ENCODE measurements around the gene VAMP2.

VAMP2 gene

GRCh38 chr17:8162233-8162996 is at the start of gene VAMP2:
Gene VAMP2 (minus strand): TSS chr17:8162948. CDS start chr17:8162879, 69 bp downstream.
- Mint-ChIP-seq H3K4me1 (ENCODE audit: low read depth) (peaks cover 61% of the 10 kb centered on the region), H3K27ac (peak within 1 kb of the TSS; percentile 97), H3K9me3 (no peaks in the 10 kb centered on the region), H3K4me3 (peak within 1 kb of the TSS; percentile 89), H3K27me3 (no peaks in the 10 kb centered on the region), H3K36me3 (ENCODE audit: low read depth) (peaks cover 30% of the 10 kb centered on the region)

DNA sequence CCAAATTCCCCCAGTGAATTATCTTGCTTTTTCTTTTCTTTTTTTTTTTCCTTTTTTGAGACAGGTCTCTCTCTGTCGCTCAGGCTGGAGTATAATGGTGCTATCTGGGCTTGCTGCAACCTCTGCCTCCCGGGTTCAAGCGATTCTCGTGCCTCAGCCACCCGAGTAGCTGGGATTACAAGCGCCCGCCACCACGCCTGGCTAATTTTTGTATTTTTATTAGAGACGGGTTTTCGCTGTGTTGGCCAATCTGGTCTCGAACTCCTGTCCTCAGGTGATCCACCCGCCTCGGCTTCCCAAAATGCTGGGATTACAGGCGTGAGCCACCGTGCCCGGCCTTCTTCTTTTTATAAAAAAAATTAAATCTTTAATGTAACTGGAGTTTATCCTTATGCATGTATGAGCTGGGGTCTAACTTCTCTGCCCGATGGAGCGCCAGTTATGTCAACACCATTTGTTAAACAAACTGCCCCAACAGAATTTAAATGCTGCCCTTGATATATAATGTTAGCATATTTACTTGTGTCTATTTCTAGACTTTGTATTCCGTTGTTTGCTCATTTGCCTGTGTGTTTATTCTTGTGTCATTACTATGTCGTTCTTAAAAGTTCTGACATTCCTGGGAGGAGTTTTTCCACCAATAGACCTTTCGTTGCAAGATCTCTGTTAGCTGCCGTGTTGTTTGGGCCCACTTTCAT is 48.2 kb upstream of the VAMP2 start:
- Mint-ChIP-seq H3K27ac (peak overlapping the region; percentile 85), H3K9me3 (no peaks in the 10 kb centered on the region), H3K27me3 (no peaks in the 10 kb centered on the region), H3K4me1 (ENCODE audit: low read depth) (peaks cover 28% of the 10 kb centered on the region), H3K36me3 (ENCODE audit: low read depth) (peaks cover 28% of the 10 kb centered on the region), H3K4me3 (peak overlapping the region; percentile 94)

DNA sequence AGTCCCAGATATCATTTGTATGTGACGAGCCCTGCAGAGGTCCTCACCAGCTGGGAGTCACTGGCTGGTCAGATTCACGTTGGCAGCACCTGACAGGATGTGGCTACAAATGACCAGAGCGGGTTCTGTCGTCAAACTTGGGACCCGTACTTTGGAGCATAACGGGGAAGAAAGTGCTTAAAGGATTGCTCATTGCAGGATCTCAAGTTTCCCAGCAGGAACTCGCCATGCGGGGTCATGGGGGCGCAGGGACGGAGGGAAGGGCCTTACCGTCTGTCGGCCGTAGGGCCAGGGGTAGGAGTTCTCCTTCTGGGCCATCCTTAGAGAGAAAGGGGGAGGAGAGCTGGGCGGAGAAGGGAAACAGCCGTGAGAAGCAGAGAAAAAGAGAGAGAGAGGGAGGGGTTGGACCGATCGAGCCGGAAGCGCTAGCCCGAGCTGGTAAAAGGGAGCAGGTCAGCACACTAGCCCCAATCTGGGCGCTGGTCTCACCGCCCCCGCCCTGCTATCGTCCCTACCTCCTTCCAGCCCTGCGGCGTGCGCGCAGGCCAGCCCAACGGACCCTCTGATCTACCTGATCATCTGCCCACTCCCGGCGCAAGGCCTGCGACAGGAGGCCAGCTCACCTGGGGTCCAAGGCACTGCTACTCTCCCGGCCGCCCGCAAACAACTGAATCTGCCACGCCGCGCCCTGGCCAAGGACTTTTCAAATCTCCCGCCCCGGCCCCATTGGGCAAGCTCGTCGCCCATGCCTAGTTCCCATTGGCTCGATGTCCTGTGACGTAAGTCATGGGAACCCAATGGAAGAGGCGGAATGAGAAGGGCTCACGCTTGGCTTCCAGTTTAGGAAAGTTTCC is 47.4 kb upstream of the VAMP2 start, which contains the start of gene AURKB:
AURKB (minus strand) TSS at position 669 of the 854 bp plus-strand sequence; CDS start at position 318, 351 bp downstream.
- Mint-ChIP-seq H3K9me3 (no peaks in the 10 kb centered on the region), H3K27me3 (no peaks in the 10 kb centered on the region), H3K4me1 (ENCODE audit: low read depth) (peaks cover 28% of the 10 kb centered on the region), H3K4me3 (peak within 1 kb of the TSS; percentile 94), H3K36me3 (ENCODE audit: low read depth) (peaks cover 33% of the 10 kb centered on the region), H3K27ac (peak within 1 kb of the TSS; percentile 85)

DNA sequence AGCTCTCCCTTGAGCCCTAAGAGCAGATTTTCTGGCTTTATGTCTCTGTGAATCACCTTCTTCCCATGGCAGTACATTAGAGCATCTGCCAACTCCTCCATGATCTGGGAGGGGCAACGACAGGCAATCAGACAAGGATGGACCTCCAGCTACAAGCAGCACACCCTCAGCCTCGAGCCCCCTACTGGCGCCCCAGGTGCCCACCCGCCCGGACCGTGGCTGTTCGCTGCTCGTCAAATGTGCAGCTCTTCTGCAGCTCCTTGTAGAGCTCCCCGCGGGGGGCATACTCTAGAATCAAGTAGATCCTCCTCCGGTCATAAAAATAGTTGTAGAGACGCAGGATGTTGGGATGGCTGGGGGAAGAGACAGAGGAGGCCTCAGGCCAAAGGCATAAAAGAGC is 43.8 kb upstream of the VAMP2 start:
- no peak overlapping the region for H3K4me3 Mint-ChIP-seq
- H3K27me3 Mint-ChIP-seq: no peaks in the 10 kb centered on the region
- H3K4me1 Mint-ChIP-seq (ENCODE audit: low read depth): peaks cover 27% of the 10 kb centered on the region
- no peak overlapping the region for H3K27ac Mint-ChIP-seq
- peaks cover 53% of the 10 kb centered on the region for H3K36me3 Mint-ChIP-seq (ENCODE audit: low read depth)
- no peaks in the 10 kb centered on the region for H3K9me3 Mint-ChIP-seq

GRCh38 chr17:8204761-8205555 is 42.2 kb upstream of the VAMP2 start:
- Mint-ChIP-seq H3K27me3 (no peaks in the 10 kb centered on the region), H3K4me1 (ENCODE audit: low read depth) (peaks cover 24% of the 10 kb centered on the region), H3K36me3 (ENCODE audit: low read depth) (peaks cover 52% of the 10 kb centered on the region), H3K4me3 (no peak overlapping the region), H3K9me3 (no peaks in the 10 kb centered on the region), H3K27ac (no peak overlapping the region)

GRCh38 chr17:8192070-8192815 is 29.5 kb upstream of the VAMP2 start:
- Mint-ChIP-seq H3K4me3 (no peak overlapping the region), H3K27me3 (no peaks in the 10 kb centered on the region), H3K27ac (no peak overlapping the region), H3K4me1 (ENCODE audit: low read depth) (peaks cover 21% of the 10 kb centered on the region), H3K9me3 (no peaks in the 10 kb centered on the region), H3K36me3 (ENCODE audit: low read depth) (no peaks in the 10 kb centered on the region)

- no peaks in the 10 kb centered on the region for H3K27me3 Mint-ChIP-seq
- H3K27ac Mint-ChIP-seq: peak overlapping the region; percentile 17
- H3K4me3 Mint-ChIP-seq: no peak overlapping the region
- H3K9me3 Mint-ChIP-seq: no peaks in the 10 kb centered on the region
- H3K36me3 Mint-ChIP-seq (ENCODE audit: low read depth): no peaks in the 10 kb centered on the region
- H3K4me1 Mint-ChIP-seq (ENCODE audit: low read depth): peaks cover 13% of the 10 kb centered on the region
Observed at GRCh38 chr17:8190506-8190905, 27.8 kb upstream of the VAMP2 start.

DNA sequence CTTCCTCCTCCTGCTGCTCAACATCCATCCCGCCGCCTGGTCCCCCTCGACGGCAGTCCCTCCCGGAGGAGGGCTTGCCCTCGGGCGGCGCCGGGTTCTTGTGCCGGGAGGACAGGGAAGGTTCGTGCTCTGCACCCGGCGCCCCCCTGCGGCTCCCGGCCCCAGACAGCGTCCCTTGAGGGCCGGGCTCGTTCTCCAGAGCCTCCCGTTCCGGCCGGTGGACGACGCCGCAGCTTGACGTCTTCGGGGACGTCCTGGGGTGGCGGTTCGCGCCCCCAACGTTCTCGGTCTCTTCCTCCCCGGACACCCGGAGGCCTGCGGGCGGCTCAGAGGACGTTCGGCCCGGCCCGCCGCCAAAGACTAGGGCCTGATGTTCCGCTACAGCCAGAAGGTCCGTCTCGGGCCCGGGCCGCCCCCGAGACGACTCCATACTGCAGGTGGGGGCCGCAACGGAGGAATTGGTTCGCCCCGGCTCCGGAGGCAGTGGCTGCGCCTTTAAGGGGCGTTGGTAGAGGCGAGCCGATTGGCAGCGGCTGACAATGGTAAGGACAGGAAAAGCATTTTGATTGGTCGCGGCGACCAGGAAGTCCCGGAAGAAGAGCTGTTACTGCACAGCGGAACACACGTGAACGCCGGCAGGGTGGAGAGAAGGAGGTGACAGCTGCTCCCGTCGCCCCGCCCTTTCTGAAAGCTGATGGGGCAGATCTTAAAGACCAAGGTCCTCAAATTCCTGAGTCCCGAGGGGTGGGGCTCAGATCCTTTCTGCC is 27.1 kb upstream of the VAMP2 start, which contains the start of gene BORCS6:
BORCS6 (minus strand) TSS at position 470 of the 767 bp plus-strand sequence; CDS start at position 430, 40 bp downstream.
- Mint-ChIP-seq H3K27ac (peak within 1 kb of the TSS; percentile 82), H3K9me3 (no peaks in the 10 kb centered on the region), H3K27me3 (no peaks in the 10 kb centered on the region), H3K4me3 (no peak within 1 kb of the TSS), H3K36me3 (ENCODE audit: low read depth) (no peaks in the 10 kb centered on the region), H3K4me1 (ENCODE audit: low read depth) (peaks cover 13% of the 10 kb centered on the region)

DNA sequence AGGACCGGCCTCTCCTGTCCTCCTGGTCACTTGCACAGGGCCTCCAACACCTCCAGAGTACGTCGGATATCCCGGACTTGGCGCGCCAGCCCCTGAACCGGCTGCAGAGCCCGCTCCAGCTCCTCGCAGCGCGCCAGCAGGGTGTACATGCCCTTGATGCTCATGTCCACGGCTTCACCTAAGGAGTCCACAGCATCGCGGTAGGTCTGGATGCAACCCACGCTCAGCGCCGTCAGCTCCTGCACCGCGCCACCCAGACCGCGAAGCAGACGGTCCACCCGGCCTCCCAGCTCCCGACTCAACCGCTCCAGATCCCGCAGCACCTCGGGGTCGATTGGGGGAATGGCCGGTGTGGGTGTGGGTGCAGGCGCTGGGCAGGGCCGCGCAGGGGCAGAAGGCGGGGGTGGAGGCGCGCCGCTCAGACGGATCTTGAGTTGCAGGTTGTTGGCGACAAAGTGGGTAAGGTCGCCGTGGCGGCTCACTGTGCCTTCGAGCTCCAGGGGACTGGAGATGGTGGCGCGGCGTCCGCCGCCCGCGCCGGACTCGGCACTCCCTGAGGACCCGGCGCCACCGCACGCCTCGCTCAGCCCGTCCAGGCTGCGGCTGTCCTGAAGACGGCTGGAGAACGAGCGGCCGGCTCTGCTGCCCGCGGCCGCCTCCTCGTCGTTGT is 26.4 kb upstream of the VAMP2 start:
- Mint-ChIP-seq H3K27ac (no peak overlapping the region), H3K9me3 (no peaks in the 10 kb centered on the region), H3K36me3 (ENCODE audit: low read depth) (no peaks in the 10 kb centered on the region), H3K4me1 (ENCODE audit: low read depth) (peaks cover 13% of the 10 kb centered on the region), H3K4me3 (no peak overlapping the region), H3K27me3 (no peaks in the 10 kb centered on the region)

DNA sequence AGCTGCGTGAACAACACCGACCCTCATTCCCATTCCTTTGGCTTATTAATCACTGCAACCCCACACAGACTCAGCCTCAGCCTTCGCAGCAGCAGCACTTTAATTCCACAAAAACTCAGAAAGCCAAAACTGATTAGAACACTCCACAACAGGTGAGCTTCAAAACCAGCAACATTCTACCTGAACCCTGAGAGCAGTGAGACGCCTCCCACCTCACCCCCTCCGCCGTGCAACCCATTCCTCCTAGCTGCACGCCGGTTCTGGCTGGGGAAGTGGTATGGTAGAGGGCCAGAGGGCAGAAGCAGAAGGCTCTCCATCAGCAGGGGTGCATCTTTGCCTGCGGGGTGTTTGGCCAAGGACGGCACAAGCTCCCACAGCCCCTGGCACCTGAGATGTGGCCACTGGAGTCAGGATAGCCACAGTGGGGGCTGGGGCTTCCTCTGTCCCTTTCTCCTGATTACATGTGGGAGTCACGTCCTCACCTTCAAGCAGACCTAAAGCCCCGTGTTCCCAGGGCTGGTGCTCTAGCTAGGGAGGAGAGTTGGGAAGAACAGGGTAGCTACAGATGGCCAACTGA is 25.6 kb upstream of the VAMP2 start:
- no peak overlapping the region for H3K27ac Mint-ChIP-seq
- peaks cover 13% of the 10 kb centered on the region for H3K4me1 Mint-ChIP-seq (ENCODE audit: low read depth)
- no peaks in the 10 kb centered on the region for H3K36me3 Mint-ChIP-seq (ENCODE audit: low read depth)
- no peak overlapping the region for H3K4me3 Mint-ChIP-seq
- no peaks in the 10 kb centered on the region for H3K27me3 Mint-ChIP-seq
- H3K9me3 Mint-ChIP-seq: no peaks in the 10 kb centered on the region

GRCh38 chr17:8187517-8188262 is 24.9 kb upstream of the VAMP2 start:
- Mint-ChIP-seq H3K36me3 (ENCODE audit: low read depth) (no peaks in the 10 kb centered on the region), H3K27ac (no peak overlapping the region), H3K27me3 (no peaks in the 10 kb centered on the region), H3K4me1 (ENCODE audit: low read depth) (peaks cover 16% of the 10 kb centered on the region), H3K9me3 (no peaks in the 10 kb centered on the region), H3K4me3 (no peak overlapping the region)
